T-helper 1 cell treated with Interleukin-12 subunit alpha and Interleukin-12 subunit beta and Interleukin-4 antibody, amounts not matched to agents 30 ng/mL and 1 ng/mL, for 36 hours (primary cell): ENCODE data around the gene COX6B1. TPM values are rescaled to one million over a fixed set of nuclear protein-coding genes. Genes with fewer than 3 reads are reported as not detected.

Experiments
- total RNA-seq: library from RNA; stranded (reverse); gene quantifications from 2 replicates; pipeline ENCODE4 v1.2.3, GENCODE V29; 2022

COX6B1 gene
- total RNA-seq, 1 donor from 2014 or later, result 450 TPM

Other genes with a start within 250 kb of the COX6B1 start
- gene FFAR2, start 200.1 kb upstream of the COX6B1 start, total RNA-seq, result not detected in 2 replicates
- gene KRTDAP, start 157.9 kb upstream of the COX6B1 start, total RNA-seq, result not detected in 2 replicates
- not detected in 2 replicates for gene DMKN, start 134.7 kb upstream of the COX6B1 start, total RNA-seq
- not detected in 2 replicates for gene SBSN, start 120.0 kb upstream of the COX6B1 start, total RNA-seq
- not detected in 2 replicates for gene GAPDHS, start 114.9 kb upstream of the COX6B1 start, total RNA-seq
- gene TMEM147, start 102.7 kb upstream of the COX6B1 start, total RNA-seq, result 55.0 and 60.2 TPM in 2 replicates
- not detected in 2 replicates for gene ATP4A, start 84.7 kb upstream of the COX6B1 start, total RNA-seq
- gene PMIS2, start 62.1 kb upstream of the COX6B1 start, total RNA-seq, result not detected in 2 replicates
- 39.7 and 41.3 TPM in 2 replicates for gene HAUS5, start 35.6 kb upstream of the COX6B1 start, total RNA-seq
- gene RBM42, start 19.3 kb upstream of the COX6B1 start, total RNA-seq, result 112 and 114 TPM in 2 replicates
- 0.59 TPM in 1 of 2 replicates, not detected in the other for gene ETV2, start 6.6 kb upstream of the COX6B1 start, total RNA-seq
- 0.27 and 0.56 TPM in 2 replicates for gene UPK1A, start 18.2 kb downstream of the COX6B1 start, total RNA-seq
- 54.9 and 59.2 TPM in 2 replicates for gene ZBTB32, start 56.2 kb downstream of the COX6B1 start, total RNA-seq
- gene KMT2B, start 69.7 kb downstream of the COX6B1 start, total RNA-seq, result 64.0 and 72.8 TPM in 2 replicates
- gene IGFLR1, start 94.1 kb downstream of the COX6B1 start, total RNA-seq, result 88.5 and 88.8 TPM in 2 replicates
- gene U2AF1L4, start 97.1 kb downstream of the COX6B1 start, total RNA-seq, result 33.7 and 35.2 TPM in 2 replicates
- gene PSENEN, start 97.3 kb downstream of the COX6B1 start, total RNA-seq, result 55.7 and 63.1 TPM in 2 replicates
- 15.0 and 15.5 TPM in 2 replicates for gene LIN37, start 100.3 kb downstream of the COX6B1 start, total RNA-seq
- gene HSPB6, start 108.7 kb downstream of the COX6B1 start, total RNA-seq, result not detected in 2 replicates
- 51.4 and 55.9 TPM in 2 replicates for gene PROSER3, start 109.9 kb downstream of the COX6B1 start, total RNA-seq
- 43.7 and 55.9 TPM in 2 replicates for gene ARHGAP33, start 127.2 kb downstream of the COX6B1 start, total RNA-seq
- gene PRODH2, start 164.5 kb downstream of the COX6B1 start, total RNA-seq, result not detected in 2 replicates
- not detected in 2 replicates for gene NPHS1, start 204.2 kb downstream of the COX6B1 start, total RNA-seq
- gene KIRREL2, start 208.6 kb downstream of the COX6B1 start, total RNA-seq, result 3.0 and 3.3 TPM in 2 replicates
- gene APLP1, start 220.3 kb downstream of the COX6B1 start, total RNA-seq, result 1.7 and 3.6 TPM in 2 replicates